ENCODE measurements around the gene NKD1. TPM values are rescaled to one million over a fixed set of nuclear protein-coding genes. Genes with fewer than 3 reads are reported as not detected.

Gene NKD1
- total RNA-seq, 2 donors from 2014 or later = 1.1 to 3.0 TPM

DNA sequence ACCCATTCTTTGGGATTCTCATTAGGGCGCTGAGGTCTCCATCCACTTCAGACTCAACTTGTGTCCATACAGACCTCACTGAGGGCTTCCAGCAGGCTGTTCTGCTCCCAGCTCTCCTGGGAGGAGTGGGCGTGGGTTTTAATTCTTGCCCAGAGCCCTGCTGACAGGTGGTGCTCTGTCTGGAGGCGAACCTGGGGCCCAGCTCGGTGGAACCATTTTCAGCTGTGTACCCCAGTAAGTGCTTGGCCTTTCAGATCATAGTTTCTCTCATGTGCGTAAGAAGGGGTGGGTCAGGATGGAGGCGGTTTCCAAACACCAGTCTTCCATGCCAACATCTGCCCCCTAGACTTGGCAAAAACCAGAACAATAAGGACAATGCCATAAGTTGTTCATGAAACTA lies 21.4 kb upstream of the NKD1 start:
- no peaks in the 10 kb centered on the region for H3K36me3 ChIP-seq
- DNase-seq (ENCODE audit: low spot score) = peak; percentile 36
- no peak overlapping the region for H3K4me3 ChIP-seq
- H3K4me1 ChIP-seq = no peaks in the 10 kb centered on the region
- no peak overlapping the region for H3K27ac ChIP-seq
- peaks cover 3 to 19% of the 10 kb centered on the region in 2 donors for H3K9me3 ChIP-seq
- no peak for TF ChIP-seq CTCF (IDR thresholded peaks at IDR 0.05)
- H3K27me3 ChIP-seq = no peaks in the 10 kb centered on the region

- DNase-seq (ENCODE audit: low spot score) = no peak
- Histone ChIP-seq H3K36me3 (no peaks in the 10 kb centered on the region), H3K4me3 (no peak overlapping the region), H3K27ac (no peak overlapping the region), H3K27me3 (no peaks in the 10 kb centered on the region), H3K9me3 (peaks cover 3 to 19% of the 10 kb centered on the region in 2 donors), H3K4me1 (no peaks in the 10 kb centered on the region)
- no peak for TF ChIP-seq CTCF (IDR thresholded peaks at IDR 0.05)
Observed at GRCh38 chr16:50528820-50529219, 19.4 kb upstream of the NKD1 start.

GRCh38 chr16:50529334-50529733 lies 18.9 kb upstream of the NKD1 start:
- Histone ChIP-seq H3K4me3 (no peak overlapping the region), H3K9me3 (peaks cover 3 to 19% of the 10 kb centered on the region in 2 donors), H3K4me1 (no peaks in the 10 kb centered on the region), H3K27ac (no peak overlapping the region), H3K36me3 (no peaks in the 10 kb centered on the region), H3K27me3 (no peaks in the 10 kb centered on the region)
- no peak for TF ChIP-seq CTCF (IDR thresholded peaks at IDR 0.05)
- DNase-seq (ENCODE audit: low spot score) = no peak

DNA sequence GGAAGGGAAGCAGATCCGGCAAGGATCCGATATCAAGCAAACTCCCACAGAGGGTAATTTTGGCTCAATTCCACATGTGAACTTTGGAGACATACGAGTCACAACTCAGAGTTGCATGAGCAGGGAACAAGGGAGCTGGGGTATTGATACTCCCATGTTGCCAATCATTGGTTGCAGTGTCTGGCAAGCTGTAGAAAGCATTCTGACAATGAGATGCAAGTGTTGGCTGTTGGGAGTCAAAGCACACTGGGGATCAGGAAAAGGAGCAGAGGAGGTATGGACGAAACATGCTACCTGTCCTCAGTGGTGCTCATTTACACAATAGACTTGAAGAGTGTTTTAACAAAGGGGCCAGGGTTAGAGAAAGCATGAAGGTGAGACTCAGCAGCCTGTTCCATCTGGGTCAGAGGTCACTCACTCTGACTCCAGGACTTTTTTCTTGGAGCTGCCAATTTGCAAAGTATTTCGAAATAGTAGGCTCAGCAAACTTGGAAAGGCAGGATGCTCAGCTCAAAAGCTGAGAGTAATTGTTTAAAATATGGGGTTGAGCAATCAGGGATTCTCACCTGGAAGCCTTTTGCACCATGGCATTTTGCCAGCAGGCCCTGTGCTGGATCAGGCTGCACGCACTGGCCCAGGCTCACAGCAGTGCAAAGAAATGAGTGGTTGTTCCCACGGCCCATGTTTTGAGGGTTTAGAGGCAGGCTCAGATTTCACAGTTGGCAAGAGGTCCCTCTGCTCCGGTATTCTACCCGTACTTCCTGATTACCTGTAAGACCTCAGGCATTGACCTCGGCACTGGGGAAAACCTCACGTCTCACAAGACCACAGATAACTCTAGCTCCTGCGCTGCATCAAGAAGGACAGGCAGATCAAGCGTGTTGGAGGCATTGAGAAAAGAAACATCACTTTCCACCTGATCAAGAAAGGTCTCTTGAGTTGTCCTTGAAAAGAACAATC lies 17.6 kb upstream of the NKD1 start:
- peaks cover 3 to 19% of the 10 kb centered on the region in 2 donors for H3K9me3 ChIP-seq
- no peak overlapping the region for H3K4me3 ChIP-seq
- H3K4me1 ChIP-seq = no peaks in the 10 kb centered on the region
- no peak for TF ChIP-seq CTCF (IDR thresholded peaks at IDR 0.05)
- H3K36me3 ChIP-seq = no peaks in the 10 kb centered on the region
- H3K27me3 ChIP-seq = no peaks in the 10 kb centered on the region
- peak; percentile 32 for DNase-seq (ENCODE audit: low spot score)
- no peak overlapping the region for H3K27ac ChIP-seq

GRCh38 chr16:50531359-50531758 lies 16.8 kb upstream of the NKD1 start:
- Histone ChIP-seq H3K36me3 (no peaks in the 10 kb centered on the region), H3K9me3 (peaks cover 3 to 19% of the 10 kb centered on the region in 2 donors), H3K27me3 (no peaks in the 10 kb centered on the region), H3K27ac (no peak overlapping the region), H3K4me1 (no peaks in the 10 kb centered on the region), H3K4me3 (no peak overlapping the region)
- DNase-seq (ENCODE audit: low spot score) = peak; percentile 44
- no peak for TF ChIP-seq CTCF (IDR thresholded peaks at IDR 0.05)

Measured in right atrium auricular region (tissue), 2 donors.